Sigmoid colon (tissue), 4 donors: ENCODE results near the gene GBGT1.

Source experiments
- EP300 ChIP-seq, 4 donors: sonication (generic); formaldehyde crosslinking; IDR thresholded peaks; one replicate each; pipeline ENCODE4 v1.6.1; 2017; ENCODE audit warnings: antibody characterized with exemption in 4 of 4
- POLR2A ChIP-seq, 2 donors: fragments of 450-650 bp; IDR thresholded peaks; one replicate each; pipeline ENCODE4 v1.6.1; 2016; ENCODE audit warnings: antibody characterized with exemption in 2 of 2, mild to moderate bottlenecking in 2 of 2, moderate library complexity in 2 of 2
- POLR2AphosphoS5 ChIP-seq, 4 donors: sonication (generic); formaldehyde crosslinking; IDR thresholded peaks; one replicate each; pipeline ENCODE4 v1.6.1; 2017; ENCODE audit warnings: antibody characterized with exemption in 4 of 4
- TF ChIP-seq, protein P1 (sequence below), 4 experiments: fragments of 450-650 bp in 3 of 4; fragments of 200-600 bp in 1 of 4; IDR thresholded peaks; one replicate each; pipeline ENCODE4 v1.5.1; 2016 to 2019; ENCODE audit warnings: antibody characterized with exemption in 4 of 4, mild to moderate bottlenecking in 3 of 4, moderate library complexity in 2 of 4

DNA sequence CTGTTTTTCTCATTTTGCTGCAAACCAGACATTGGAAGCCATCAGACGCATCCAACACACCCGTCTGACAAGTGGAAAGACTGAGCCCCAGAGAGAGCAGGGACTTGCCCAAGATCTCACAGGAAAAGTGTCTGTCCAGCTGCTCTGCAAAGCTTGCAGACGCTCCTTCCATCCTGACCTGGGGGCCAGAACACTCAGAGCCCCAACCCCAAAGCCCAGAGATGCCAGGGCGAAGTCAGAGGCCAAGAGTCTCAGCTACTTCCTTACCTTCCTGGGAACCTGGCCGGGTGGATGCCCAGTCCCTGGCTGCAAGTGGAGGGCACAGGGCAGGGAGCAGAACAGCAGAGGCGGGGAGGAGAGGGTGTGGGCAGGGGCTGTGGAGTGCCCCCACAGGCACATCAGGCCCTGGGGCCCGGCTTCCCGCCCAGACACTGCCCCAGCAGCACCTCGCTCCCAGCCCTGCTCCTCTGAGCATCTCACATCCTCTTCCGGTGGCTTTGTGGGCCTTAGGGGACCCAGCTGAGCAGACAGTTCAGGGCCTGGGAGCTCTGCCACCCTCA, 32.9 kb downstream of the GBGT1 start:
- no peak for TF ChIP-seq POLR2AphosphoS5 (IDR thresholded peaks at IDR 0.05)
- TF ChIP-seq, protein P1, sequence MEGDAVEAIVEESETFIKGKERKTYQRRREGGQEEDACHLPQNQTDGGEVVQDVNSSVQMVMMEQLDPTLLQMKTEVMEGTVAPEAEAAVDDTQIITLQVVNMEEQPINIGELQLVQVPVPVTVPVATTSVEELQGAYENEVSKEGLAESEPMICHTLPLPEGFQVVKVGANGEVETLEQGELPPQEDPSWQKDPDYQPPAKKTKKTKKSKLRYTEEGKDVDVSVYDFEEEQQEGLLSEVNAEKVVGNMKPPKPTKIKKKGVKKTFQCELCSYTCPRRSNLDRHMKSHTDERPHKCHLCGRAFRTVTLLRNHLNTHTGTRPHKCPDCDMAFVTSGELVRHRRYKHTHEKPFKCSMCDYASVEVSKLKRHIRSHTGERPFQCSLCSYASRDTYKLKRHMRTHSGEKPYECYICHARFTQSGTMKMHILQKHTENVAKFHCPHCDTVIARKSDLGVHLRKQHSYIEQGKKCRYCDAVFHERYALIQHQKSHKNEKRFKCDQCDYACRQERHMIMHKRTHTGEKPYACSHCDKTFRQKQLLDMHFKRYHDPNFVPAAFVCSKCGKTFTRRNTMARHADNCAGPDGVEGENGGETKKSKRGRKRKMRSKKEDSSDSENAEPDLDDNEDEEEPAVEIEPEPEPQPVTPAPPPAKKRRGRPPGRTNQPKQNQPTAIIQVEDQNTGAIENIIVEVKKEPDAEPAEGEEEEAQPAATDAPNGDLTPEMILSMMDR (IDR thresholded peaks at IDR 0.05), result no peak
- no peak for TF ChIP-seq EP300 (IDR thresholded peaks at IDR 0.05)
- no peak for TF ChIP-seq POLR2A (IDR thresholded peaks at IDR 0.05)
